GM10266 (cell line): ENCODE results near the gene GUCY2D.
A peak's percentile ranks its signal among the peaks of the same experiment; 100 is the strongest.
"Not testable (repeated sequence)": the region's sequence is repeated elsewhere in the genome, so short reads cannot be mapped to it uniquely, and the experiment has no call there.

Experiments used
- DNase-seq: peaks from one replicate; pipeline ENCODE4 v3.0.0; 2012; ENCODE audit errors: extremely low spot score
- TF ChIP-seq, protein P1 (sequence below): IDR thresholded peaks from 2 replicates; pipeline ENCODE4 v1.5.1; 2012; ENCODE audit warnings: mild to moderate bottlenecking, low read depth; ENCODE audit not compliant: control insufficient read depth, insufficient read depth; ENCODE audit errors: missing control alignments

The GUCY2D gene

DNA sequence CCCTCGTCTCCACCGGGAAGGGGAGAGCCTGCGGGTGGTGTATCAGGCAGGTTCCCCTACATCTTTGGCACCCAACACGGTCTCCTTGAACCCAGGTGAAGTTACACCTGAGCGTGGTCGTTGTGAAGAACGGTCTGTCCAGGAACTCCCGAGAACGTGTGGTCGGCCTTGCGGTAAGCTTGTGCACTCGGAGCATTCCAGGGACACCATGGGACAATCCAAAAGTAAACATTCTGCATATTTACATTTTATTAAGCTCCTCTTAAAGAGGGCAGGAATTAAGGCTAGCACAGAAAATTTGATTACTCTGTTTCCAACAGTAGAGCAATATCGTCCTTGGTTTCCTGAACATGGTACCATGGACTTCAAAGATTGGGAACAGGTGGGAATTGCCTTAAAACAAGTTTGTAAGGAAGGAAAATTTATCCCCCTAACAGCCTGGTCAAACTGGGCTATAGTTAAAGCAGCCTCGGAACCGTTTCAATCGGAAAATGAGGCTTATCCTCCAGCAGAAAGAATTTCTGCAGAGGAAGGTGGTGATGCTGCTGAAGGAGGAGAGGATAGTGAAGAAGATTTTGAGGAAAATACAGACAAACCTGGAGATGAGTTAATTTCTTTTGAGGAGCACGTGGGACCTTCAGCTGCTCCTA is 54.7 kb downstream of the GUCY2D start:
- TF ChIP-seq, protein P1, sequence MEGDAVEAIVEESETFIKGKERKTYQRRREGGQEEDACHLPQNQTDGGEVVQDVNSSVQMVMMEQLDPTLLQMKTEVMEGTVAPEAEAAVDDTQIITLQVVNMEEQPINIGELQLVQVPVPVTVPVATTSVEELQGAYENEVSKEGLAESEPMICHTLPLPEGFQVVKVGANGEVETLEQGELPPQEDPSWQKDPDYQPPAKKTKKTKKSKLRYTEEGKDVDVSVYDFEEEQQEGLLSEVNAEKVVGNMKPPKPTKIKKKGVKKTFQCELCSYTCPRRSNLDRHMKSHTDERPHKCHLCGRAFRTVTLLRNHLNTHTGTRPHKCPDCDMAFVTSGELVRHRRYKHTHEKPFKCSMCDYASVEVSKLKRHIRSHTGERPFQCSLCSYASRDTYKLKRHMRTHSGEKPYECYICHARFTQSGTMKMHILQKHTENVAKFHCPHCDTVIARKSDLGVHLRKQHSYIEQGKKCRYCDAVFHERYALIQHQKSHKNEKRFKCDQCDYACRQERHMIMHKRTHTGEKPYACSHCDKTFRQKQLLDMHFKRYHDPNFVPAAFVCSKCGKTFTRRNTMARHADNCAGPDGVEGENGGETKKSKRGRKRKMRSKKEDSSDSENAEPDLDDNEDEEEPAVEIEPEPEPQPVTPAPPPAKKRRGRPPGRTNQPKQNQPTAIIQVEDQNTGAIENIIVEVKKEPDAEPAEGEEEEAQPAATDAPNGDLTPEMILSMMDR: no peak
- no peak for DNase-seq

DNA sequence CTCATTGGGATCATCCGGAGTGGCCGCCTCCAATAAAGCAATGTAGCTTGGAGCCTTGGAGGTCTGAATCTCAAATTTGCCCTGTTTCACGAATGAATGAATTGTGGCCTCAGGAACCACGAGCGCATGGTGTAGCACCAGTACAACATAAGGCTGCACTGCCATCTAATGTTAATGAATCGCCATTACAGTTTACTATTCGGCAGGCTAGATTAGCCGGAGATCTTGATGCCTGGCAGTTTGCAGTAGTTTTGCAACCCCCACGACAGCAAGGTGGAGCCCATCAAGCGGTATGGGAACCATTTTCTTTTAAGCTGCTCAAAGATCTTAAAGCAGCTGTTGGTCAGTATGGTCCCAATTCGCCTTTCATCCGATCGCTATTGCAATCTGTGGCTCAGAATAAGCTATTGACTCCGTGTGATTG is 55.3 kb downstream of the GUCY2D start:
- TF ChIP-seq, protein P1: peak; percentile 77
- DNase-seq: peak; percentile 82

DNA sequence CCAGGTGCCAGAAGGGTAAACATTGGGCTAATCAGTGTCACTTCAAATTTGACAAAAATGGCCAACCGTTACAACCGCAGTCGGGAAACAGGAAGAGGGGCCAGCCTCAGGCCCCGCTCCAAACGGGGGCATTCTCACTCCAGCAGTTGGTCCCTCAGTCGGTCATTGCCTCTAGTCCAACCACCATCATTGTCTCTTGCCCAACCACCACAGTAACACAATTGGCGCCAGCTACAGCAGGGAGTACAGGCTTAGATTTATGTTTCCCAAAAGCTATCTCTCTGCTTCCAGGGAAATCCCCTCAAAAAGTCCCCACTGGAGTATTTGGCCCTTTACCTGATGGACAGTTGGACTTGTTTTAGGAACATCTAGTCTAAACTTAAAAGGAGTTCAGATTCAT is 56.7 kb downstream of the GUCY2D start:
- DNase-seq: no peak
- TF ChIP-seq, protein P1: no peak

DNA sequence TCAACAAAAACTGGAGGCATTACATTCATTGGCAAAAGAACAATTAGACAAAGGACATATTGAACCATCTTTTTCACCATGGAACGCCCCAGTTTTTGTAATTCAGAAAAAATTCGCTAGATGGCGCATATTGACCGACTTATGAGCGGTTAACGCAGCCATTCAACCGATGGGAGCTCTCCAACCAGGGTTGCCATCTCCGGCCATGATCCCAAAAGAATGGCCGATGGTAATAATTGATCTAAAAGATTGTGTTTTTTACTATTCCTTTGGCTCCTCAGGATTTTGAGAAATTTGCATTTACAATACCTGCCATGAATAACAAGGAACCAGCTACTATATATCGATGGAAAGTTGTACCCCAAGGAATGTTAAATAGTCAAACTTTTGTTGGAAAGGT is 57.9 kb downstream of the GUCY2D start:
- TF ChIP-seq, protein P1: peak; percentile 75
- DNase-seq: peak; percentile 78

- not testable (repeated sequence) for DNase-seq
Measured at GRCh38 chr17:8061851-8062250, 59.4 kb downstream of the GUCY2D start.

DNA sequence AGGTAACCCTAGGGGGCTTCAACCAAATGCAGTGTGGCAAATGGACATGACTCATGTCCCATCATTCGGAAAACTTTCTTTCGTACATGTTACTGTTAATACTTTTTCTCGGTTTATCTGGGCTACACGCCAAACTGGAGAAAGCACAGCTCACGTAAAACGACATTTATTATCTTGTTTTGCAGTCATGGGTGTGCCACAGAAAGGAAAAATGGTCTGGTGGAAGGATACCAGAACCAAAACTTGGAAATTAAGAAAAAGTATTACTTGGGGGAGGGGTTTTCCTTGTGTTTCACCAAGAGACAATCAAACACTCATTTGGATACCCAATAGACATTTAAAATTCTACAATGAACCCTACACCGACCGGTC is 60.0 kb downstream of the GUCY2D start:
- no peak for DNase-seq
- TF ChIP-seq, protein P1: no peak

GRCh38 chr17:8062807-8063483 is 60.5 kb downstream of the GUCY2D start:
- TF ChIP-seq, protein P1: no peak
- DNase-seq: no peak
